Uterus (tissue), 2 donors: ENCODE data around the gene HNRNPH3.

ENCODE experiments used
- CTCF ChIP-seq, 4 experiments: fragments of 200-600 bp in 2 of 4; fragments of 450-650 bp in 2 of 4; sonication (generic) in 2 of 4; IDR thresholded peaks; one replicate each; pipeline ENCODE4 v1.5.1; 2016 to 2019; ENCODE audit warnings: antibody characterized with exemption in 4 of 4, mild to moderate bottlenecking in 2 of 4, moderate library complexity in 1 of 4
- POLR2A ChIP-seq, 2 donors: fragments of 450-650 bp; IDR thresholded peaks; one replicate each; pipeline ENCODE4 v1.6.1; 2016; ENCODE audit warnings: antibody characterized with exemption in 2 of 2, mild to moderate bottlenecking in 1 of 2, moderate library complexity in 1 of 2

- TF ChIP-seq POLR2A (IDR thresholded peaks at IDR 0.05) (no peak), CTCF (IDR thresholded peaks at IDR 0.05) (no peak)
These were observed 47.5 kb upstream of the HNRNPH3 start for GRCh38 chr10:68284062-68285001.
